IPS DF 6.9 (cell line): ENCODE data around the gene DAB2.

Experiments used
- DNase-seq: peaks from one replicate; pipeline ENCODE4 v3.0.0-alpha.2; 2013; ENCODE audit warnings: low read depth, low spot score
- H3K27ac ChIP-seq: one replicate; pipeline ENCODE4 v1.5.1; 2013; ENCODE audit warnings: low read length, control low read depth
- H3K27me3 ChIP-seq: 2 replicates; pipeline ENCODE4 v1.6.1; 2013; ENCODE audit warnings: mild to moderate bottlenecking, low read length; ENCODE audit not compliant: control insufficient read depth, insufficient read depth
- H3K36me3 ChIP-seq: 2 replicates; pipeline ENCODE4 v1.6.1; 2013; ENCODE audit warnings: low read length; ENCODE audit not compliant: control insufficient read depth, insufficient read depth
- H3K4me1 ChIP-seq: 2 replicates; pipeline ENCODE4 v1.6.1; 2013; ENCODE audit warnings: low read length; ENCODE audit not compliant: control insufficient read depth, insufficient read depth
- H3K4me3 ChIP-seq: 2 replicates; pipeline ENCODE4 v1.5.1; 2013; ENCODE audit warnings: mild to moderate bottlenecking, low read length
- H3K9me3 ChIP-seq: 2 replicates; pipeline ENCODE4 v1.6.1; 2013; ENCODE audit warnings: low read length, inconsistent platforms; ENCODE audit not compliant: control insufficient read depth, insufficient read depth
- WGBS: extraction: QIAGEN DNeasy Blood & Tissue Kit; methylation state at CpG from one replicate; pipeline ENCODE4 v1.1.7; 2013; ENCODE audit warnings: mixed read lengths, missing lambda C conversion rate; ENCODE audit not compliant: insufficient read length, insufficient coverage; 5-methylcytosine and 5-hydroxymethylcytosine counted together

Gene DAB2

GRCh38 chr5:39462211-39462610, 37.4 kb upstream of the DAB2 start:
- no peaks in the 10 kb centered on the region for H3K27me3 ChIP-seq
- no peak overlapping the region for H3K4me3 ChIP-seq
- no peaks in the 10 kb centered on the region for H3K9me3 ChIP-seq
- no peaks in the 10 kb centered on the region; the same call in 1 of the 2 replicates for H3K4me1 ChIP-seq
- WGBS = no CpG with 5 or more reads among the region's 6 CpGs
- H3K36me3 ChIP-seq = no peaks in the 10 kb centered on the region
- no peak for DNase-seq
- no peak overlapping the region for H3K27ac ChIP-seq

- H3K27ac ChIP-seq = no peak overlapping the region
- no peaks in the 10 kb centered on the region for H3K9me3 ChIP-seq
- H3K4me1 ChIP-seq = no peaks in the 10 kb centered on the region; the same call in 1 of the 2 replicates
- H3K27me3 ChIP-seq = no peaks in the 10 kb centered on the region
- no peaks in the 10 kb centered on the region for H3K36me3 ChIP-seq
- no peak overlapping the region for H3K4me3 ChIP-seq
- WGBS = no CpG with 5 or more reads among the region's 5 CpGs
- DNase-seq = no peak
Measured at GRCh38 chr5:39461007-39461682, 36.4 kb upstream of the DAB2 start.

- no peak for DNase-seq
- no peaks in the 10 kb centered on the region for H3K9me3 ChIP-seq
- H3K4me3 ChIP-seq = no peak overlapping the region
- H3K27ac ChIP-seq = no peak overlapping the region
- no peaks in the 10 kb centered on the region for H3K27me3 ChIP-seq
- H3K36me3 ChIP-seq = no peaks in the 10 kb centered on the region
- H3K4me1 ChIP-seq = no peaks in the 10 kb centered on the region; the same call in 1 of the 2 replicates
Measured at GRCh38 chr5:39459907-39460306, 35.1 kb upstream of the DAB2 start.

- no peak overlapping the region for H3K4me3 ChIP-seq
- no CpG with 5 or more reads among the region's 3 CpGs for WGBS
- no peak overlapping the region for H3K27ac ChIP-seq
- no peak for DNase-seq
- no peaks in the 10 kb centered on the region for H3K36me3 ChIP-seq
- no peaks in the 10 kb centered on the region for H3K9me3 ChIP-seq
- H3K27me3 ChIP-seq = no peaks in the 10 kb centered on the region
- no peaks in the 10 kb centered on the region; the same call in 1 of the 2 replicates for H3K4me1 ChIP-seq
Measured at GRCh38 chr5:39459071-39459470, 34.3 kb upstream of the DAB2 start.

GRCh38 chr5:39455645-39456044, 30.9 kb upstream of the DAB2 start:
- Histone ChIP-seq H3K4me1 (no peaks in the 10 kb centered on the region), H3K27me3 (no peaks in the 10 kb centered on the region), H3K4me3 (no peak overlapping the region), H3K36me3 (no peaks in the 10 kb centered on the region), H3K9me3 (no peaks in the 10 kb centered on the region), H3K27ac (no peak overlapping the region)
- WGBS = no CpG with 5 or more reads among the region's 7 CpGs
- DNase-seq = no peak

GRCh38 chr5:39453606-39454005, 28.8 kb upstream of the DAB2 start:
- H3K36me3 ChIP-seq = no peaks in the 10 kb centered on the region
- no peaks in the 10 kb centered on the region for H3K27me3 ChIP-seq
- no peak for DNase-seq
- no peak overlapping the region for H3K27ac ChIP-seq
- H3K9me3 ChIP-seq = no peaks in the 10 kb centered on the region
- H3K4me1 ChIP-seq = no peaks in the 10 kb centered on the region
- no peak overlapping the region for H3K4me3 ChIP-seq

GRCh38 chr5:39452846-39453245, 28.1 kb upstream of the DAB2 start:
- DNase-seq = no peak
- Histone ChIP-seq H3K27ac (no peak overlapping the region), H3K4me3 (no peak overlapping the region), H3K4me1 (no peaks in the 10 kb centered on the region), H3K36me3 (no peaks in the 10 kb centered on the region), H3K9me3 (no peaks in the 10 kb centered on the region), H3K27me3 (no peaks in the 10 kb centered on the region)
- WGBS = no CpG with 5 or more reads among the region's 2 CpGs

GRCh38 chr5:39451276-39451941, 26.6 kb upstream of the DAB2 start:
- Histone ChIP-seq H3K36me3 (no peaks in the 10 kb centered on the region), H3K9me3 (no peaks in the 10 kb centered on the region), H3K27me3 (no peaks in the 10 kb centered on the region), H3K27ac (no peak overlapping the region), H3K4me3 (no peak overlapping the region), H3K4me1 (no peaks in the 10 kb centered on the region)
- no CpG with 5 or more reads among the region's 2 CpGs for WGBS
- no peak for DNase-seq

- Histone ChIP-seq H3K36me3 (no peaks in the 10 kb centered on the region), H3K27ac (no peak overlapping the region), H3K4me3 (no peak overlapping the region), H3K9me3 (no peaks in the 10 kb centered on the region), H3K4me1 (no peaks in the 10 kb centered on the region), H3K27me3 (no peaks in the 10 kb centered on the region)
- no CpG with 5 or more reads among the region's 3 CpGs for WGBS
- no peak for DNase-seq
Measured at GRCh38 chr5:39450487-39450886, 25.7 kb upstream of the DAB2 start.

GRCh38 chr5:39449591-39449990, 24.8 kb upstream of the DAB2 start:
- WGBS = no CpG with 5 or more reads among the region's 3 CpGs
- no peaks in the 10 kb centered on the region for H3K36me3 ChIP-seq
- no peak overlapping the region for H3K4me3 ChIP-seq
- no peak overlapping the region for H3K27ac ChIP-seq
- H3K27me3 ChIP-seq = no peaks in the 10 kb centered on the region
- no peak for DNase-seq
- no peaks in the 10 kb centered on the region for H3K9me3 ChIP-seq
- H3K4me1 ChIP-seq = no peaks in the 10 kb centered on the region
